GM21381 (cell line): ENCODE data around the gene SNAP47.

Experiments
- ATAC-seq: cut with Tn5 transposase; IDR thresholded peaks from one replicate; pipeline ENCODE4 v1.9.1; 2021; ENCODE audit warnings: mild to moderate bottlenecking, moderate library complexity; ENCODE audit not compliant: unreplicated experiment

The SNAP47 gene

DNA sequence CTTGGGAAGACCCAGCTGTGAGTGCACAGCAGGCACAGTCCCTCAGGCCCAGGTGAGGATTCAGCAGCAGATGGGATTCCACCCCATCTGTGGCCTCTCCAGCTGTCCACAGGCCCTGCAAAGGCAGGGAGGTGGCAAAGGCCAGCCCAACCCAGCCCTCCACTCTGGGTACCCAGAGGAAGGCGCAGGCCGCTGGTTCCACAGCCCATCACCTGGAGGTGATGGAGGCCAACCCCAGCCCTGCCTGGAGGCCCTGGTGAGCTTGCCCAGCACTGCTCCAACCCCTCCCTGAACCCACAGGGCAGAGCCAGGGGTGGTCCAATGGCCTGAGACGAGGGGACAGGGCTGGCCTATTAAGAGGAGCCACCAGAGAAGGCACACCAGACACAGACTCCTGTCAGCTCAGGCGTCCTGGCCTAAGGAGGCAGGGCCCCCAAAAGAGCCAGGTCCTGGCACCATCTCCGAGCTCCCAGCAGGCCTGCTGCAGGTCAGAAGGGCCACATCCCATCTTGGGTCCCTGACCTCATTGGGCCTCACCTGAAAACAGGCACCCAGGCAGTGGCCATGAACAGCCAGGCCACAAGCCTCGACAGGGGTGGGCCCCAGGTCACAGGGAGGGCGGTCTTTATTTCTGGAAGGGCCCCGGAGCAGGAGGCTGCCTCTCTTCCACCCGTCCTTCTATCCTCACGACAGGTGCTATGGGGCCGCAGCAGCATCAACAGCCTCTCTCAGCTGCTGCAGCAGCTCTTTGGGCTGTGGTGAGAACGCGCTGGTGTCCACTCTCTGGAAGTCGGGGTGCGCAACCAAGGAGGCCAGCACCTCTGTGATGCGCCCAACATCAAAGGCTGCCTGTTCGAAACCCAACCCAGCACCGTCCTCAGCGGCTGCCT lies 3.3 kb upstream of the SNAP47 start:
- ATAC-seq: no peak

DNA sequence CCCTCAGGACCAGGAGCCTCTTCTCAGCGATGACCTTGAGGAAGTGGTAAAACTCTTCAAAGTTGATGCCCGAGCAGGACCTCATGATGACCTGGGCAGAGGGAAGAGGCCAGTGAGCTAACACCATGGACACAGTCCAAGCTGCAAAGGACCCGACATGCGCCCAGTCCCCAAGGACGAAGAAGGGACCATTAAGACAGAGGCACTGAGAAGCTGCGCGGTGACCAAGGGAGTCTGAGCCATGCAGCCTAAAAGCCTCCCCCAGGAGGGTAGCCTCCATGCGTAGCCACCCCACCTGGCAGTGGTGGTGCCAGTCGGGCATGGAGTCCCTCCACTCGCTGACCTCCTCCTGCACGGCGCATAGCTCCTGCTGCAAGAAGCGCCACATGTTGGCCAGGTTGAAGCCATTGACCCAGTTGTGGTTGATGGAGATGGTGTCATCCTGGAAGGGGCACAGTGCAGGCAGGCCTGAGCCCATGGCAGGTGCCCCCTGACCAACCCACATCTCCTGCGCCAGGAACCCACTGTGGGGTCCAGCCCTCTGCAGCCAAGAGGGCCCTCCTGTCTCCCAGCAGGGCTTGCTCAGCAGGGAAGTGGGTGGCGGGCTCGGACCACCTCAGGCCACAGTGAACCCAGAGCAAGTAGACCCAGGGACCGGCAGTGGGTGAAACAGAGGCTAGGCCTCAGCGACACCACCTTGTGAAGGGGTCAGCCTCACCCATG lies 2.5 kb upstream of the SNAP47 start:
- ATAC-seq: no peak

DNA sequence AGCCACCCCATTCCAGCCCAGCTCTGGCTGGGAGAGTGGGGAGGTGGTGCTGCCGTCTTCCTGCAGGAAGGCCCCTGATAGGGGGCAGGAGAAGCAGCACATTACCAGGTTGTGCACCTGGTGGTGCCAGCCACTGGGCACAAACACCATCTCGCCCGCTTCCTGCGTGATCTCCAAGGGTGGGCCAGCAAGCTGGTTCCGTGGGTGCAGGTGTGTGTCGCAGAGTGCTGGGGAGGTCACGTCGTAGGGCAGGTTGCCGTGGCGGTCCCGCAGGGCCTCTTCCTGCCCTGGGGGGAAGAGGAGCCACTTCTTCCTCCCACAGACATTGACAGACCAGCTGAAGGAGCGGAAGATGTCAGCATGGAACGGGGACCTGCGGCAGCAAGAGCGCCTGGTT lies 1.9 kb upstream of the SNAP47 start:
- ATAC-seq: no peak

DNA sequence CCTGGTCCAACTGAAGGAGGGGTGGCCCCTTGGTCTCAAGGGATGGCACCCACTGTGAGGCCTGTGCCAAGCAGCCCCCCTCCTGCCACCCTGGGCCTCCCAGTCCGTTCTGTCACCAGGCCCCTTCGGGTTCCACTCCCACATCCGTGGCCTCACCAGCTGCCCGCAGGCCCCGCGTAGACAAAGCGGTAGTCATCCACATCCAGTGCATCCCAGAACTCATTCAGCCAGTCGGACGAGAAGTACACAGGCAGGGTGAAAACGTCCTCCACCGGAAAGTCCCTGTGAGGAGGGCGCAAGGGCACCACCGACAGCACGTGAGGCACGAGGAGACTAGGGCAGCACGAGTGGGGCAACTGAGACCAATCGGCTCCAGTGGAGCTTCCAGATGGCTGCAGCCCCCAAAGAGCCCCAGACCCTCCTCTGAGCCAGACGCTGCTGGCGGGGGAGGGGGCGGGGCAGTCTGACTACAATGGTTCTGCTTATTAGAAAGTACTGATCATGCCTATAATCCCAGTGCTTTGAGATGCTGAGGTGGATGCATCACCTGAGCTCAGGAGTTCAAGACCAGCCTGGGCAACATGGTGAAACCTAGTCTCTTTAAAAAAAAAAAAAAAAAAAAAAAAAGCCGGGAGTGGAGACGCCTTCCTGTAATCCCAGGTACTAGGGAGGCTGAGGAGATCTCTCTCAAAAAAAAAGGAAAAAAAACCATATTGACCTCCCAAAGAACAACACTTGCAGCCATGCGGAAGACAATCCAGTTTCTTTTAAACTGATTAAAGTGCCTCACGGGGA lies 1.3 kb upstream of the SNAP47 start:
- ATAC-seq: no peak

GRCh38 chr1:227734546-227734855 lies 734 bp upstream of the SNAP47 start:
- peak; percentile 2 for ATAC-seq

GRCh38 chr1:227735539-227736285 lies 477 bp downstream of the SNAP47 start:
- no peak for ATAC-seq

DNA sequence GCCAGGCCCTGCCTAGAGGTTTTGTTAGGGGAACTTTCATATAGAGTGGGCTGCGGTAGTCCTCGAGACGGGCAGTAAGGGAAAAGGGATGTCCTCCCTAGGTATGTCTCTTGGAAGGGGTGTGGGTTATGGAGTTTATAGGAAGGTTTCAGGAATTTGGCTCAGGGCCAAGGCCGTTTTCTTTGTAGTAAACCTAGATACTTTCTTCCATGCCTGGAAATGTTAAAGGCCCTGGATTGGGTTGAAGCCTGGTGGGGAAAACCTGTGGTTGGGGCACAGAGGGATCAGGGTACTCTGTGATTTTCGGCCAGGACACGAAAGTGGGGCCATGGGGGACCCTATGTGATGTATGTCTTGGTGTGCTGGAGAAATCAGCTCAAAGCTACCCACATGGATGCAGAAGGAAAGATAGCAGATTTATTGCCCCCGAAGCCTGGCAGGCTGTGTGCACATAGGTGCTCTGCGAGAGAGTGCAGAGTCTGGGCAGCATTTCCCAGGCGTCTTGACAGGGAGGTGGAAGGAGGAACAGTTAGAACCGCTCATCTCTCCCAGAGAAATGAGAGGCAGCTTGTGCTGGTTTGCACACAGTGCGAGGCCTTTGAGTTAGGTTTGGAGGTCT lies 1.7 kb downstream of the SNAP47 start:
- no peak for ATAC-seq

DNA sequence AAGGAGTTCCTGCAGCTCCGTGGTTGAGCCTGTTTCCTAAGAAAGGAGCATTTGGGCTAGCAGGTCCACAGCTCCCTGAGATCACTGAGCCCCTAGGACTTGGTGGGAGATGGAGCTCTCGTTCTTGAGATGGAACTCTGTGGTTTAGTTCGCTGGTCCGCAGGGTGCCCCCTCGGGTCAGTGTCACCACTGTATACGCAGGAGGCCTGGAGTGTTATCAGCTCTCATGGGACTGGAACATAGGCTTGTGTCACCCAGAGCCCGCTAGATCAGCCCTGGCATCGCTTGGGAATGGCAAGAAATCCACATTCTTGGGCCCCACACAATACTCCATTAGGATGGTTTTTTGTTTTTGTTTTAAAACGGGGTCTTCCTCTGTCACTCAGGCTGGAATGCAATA lies 3.6 kb downstream of the SNAP47 start:
- no peak for ATAC-seq

DNA sequence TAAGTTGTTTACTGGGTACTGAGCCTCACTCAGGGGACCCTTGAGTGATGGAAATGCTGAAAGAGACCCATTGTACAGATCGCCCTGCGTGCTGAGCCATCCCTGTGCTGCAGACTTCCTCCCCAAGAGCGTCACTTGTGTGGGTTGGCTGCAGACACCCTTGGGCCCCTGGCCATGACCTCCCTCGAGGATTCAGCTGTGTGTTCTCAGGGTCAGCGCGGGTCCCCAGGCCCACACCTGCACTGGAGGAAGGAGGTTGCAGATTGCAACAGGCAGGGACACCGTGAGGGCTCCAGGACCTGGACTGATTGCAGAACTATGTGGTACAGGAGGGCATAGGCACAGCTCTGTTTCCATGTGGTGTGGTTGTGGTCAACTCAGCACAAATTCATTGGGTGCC lies 4.4 kb downstream of the SNAP47 start:
- no peak for ATAC-seq

DNA sequence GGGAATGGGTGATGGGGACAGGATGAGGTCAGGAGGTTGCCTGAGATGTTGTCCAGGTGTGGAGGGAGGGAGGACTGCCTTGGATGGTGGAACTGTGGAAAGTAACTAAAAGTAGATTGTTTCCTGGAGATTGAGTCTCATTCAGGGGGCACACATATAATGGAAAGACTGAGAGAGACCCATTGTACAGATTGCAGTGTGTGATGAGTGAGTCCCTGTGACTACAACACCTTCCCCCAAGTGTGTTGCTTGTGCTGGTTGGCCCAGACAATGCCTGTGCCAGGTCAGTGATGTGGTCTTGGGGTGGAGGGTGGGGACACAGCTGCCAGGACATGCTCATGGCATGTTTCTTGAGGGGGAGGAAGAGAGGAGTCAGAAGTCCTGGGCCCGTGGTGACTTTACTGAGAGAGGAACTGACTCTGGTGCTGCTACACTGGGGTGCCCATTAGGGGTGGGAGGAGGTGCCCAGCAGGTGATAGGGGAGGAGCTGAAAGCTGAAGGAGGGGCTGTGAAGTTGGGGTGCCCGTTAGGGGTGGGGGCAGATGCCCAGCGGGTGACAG lies 5.2 kb downstream of the SNAP47 start:
- ATAC-seq: no peak

DNA sequence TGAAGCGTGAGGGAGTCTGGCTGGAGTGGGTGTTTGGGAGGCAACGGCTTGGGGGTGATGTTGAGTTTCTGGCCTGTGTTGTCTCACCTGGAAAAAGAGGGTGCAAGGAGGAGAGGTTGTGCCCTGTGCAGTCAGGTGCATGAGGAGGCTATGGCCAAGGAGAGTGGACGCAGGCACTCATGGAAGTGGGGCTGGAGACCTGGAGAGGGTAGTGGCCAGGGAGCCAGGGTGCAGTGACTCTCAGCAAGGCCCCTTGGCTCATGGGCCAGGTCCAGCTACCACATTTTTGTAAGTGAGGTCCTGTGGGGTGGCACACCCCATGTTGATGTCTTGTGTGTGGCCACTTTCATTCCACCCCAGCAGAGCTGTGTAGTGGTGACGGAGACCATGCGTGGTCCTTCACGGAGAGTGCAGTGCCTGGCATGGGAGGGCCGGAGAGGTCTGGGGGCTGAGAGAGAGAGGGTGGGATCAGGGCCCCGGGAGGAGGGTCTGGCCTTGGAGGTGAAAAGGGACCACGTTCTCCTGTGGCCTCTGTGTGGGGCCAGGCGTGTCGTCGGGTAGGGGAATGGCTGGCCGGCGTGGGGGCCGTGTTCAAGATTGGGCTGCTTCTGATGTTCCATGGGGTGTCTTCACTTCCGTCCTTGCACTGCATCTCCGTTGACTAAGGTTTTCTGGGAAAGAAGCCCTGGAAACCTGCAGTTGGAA lies 6.1 kb downstream of the SNAP47 start:
- no peak for ATAC-seq

DNA sequence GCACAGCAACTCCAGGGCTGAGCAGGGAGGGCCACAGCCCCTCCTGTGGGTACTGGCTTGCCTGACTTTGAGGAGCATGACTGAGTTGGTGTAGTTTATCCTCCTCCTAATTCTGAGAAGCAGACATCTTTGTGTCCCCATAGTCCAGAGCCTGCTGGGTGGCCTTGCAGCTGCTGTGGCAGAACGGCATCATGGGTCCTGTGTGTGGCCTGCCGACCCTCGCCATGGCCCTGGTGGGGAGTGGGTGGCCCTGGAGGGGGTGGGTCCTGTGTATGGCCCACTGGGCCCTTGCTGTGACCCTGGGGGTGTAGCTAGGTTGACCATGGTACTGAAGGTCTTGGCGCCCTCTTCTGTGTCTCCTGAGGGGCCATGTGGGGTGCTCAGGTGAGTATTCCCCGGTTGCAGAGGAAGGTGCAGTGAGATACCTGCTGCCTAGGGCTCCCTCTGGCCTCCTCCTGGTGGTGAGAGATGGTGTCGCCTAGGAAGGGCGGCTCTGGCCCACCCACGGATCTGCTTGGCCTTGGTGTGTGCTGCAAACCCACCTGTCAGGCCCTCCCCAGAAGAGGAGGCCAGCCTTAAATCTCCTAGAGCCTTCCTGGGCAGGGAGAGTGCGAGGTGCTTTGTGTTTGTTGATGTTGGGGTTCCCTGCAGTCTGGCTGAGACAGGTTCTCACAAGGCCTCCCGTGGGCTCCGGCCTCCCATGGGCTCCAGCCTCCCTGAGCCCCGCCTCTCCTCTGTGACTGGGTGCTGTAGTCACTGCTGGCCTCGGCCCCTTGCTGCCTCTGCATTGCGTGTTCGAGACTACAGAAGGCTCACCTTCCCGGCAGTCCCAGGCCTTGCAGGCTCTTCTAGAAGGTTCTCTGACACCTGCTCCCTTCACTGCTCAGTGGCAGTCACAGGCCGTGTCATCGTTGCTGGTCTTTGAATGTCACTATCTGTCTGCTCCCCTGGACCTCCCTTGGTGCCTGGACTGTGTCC lies 7.8 kb downstream of the SNAP47 start:
- ATAC-seq: no peak

- no peak for ATAC-seq
Measured at GRCh38 chr1:227744668-227745067, 9.4 kb downstream of the SNAP47 start.

- ATAC-seq: no peak
Measured at GRCh38 chr1:227745568-227746265, 10.5 kb downstream of the SNAP47 start.

GRCh38 chr1:227746676-227747075 lies 11.4 kb downstream of the SNAP47 start:
- no peak for ATAC-seq

- no peak for ATAC-seq
Measured at GRCh38 chr1:227747382-227747781, 12.1 kb downstream of the SNAP47 start.

GRCh38 chr1:227747948-227748495 lies 12.8 kb downstream of the SNAP47 start:
- ATAC-seq: no peak
